ENCODE measurements around the gene PCGF3. TPM values are rescaled to one million over a fixed set of nuclear protein-coding genes. Genes with fewer than 3 reads are reported as not detected.
"Not testable (repeated sequence)": the region's sequence is repeated elsewhere in the genome, so short reads cannot be mapped to it uniquely, and the experiment has no call there.

Gene PCGF3
- total RNA-seq, 1 donor from 2014 or later, result 64.3 TPM

DNA sequence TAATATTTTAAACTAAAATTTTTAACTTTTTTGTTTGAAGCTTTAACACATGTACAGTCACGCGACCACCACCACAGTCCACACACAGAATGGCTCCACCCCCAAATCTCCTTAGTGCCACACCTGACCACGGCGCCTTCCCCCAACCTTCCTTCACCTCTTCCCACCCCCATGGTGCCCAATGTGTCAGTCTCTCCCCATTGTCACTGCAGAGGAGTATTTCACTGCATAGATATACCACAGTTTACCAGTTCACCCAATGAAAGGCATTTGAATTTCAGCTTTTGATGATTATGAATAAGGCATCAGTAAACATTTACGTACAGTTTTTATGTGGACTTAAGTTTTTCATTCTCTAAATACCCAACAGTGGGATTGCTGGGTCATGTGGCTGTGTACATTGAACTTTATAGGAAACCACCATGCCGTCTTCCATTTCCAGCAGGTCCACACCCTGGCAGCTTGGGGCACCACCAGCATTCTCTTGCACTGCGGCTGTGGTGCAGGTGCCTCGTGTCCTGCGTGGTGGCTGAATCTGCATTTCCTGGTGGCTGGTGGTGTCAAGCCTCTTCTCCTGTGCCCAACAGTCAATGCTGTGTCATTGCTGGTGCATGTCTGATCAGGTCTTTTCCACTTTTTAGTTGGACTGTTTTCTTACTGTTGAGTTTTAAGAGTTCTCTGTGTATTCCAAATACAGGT lies 71.3 kb downstream of the PCGF3 start:
- H3K4me1 Mint-ChIP-seq (ENCODE audit: unreplicated experiment), result peaks cover 22% of the 10 kb centered on the region
- peak overlapping the region; percentile 46 for H3K4me3 Mint-ChIP-seq
- H3K27ac Mint-ChIP-seq, result no peak overlapping the region
- no peak for DNase-seq (ENCODE audit: extremely low spot score, unreplicated experiment)
- no peaks in the 10 kb centered on the region for H3K9me3 Mint-ChIP-seq
- no peaks in the 10 kb centered on the region for H3K27me3 Mint-ChIP-seq
- H3K36me3 Mint-ChIP-seq, result peaks cover 51% of the 10 kb centered on the region
- TF ChIP-seq, protein P1, sequence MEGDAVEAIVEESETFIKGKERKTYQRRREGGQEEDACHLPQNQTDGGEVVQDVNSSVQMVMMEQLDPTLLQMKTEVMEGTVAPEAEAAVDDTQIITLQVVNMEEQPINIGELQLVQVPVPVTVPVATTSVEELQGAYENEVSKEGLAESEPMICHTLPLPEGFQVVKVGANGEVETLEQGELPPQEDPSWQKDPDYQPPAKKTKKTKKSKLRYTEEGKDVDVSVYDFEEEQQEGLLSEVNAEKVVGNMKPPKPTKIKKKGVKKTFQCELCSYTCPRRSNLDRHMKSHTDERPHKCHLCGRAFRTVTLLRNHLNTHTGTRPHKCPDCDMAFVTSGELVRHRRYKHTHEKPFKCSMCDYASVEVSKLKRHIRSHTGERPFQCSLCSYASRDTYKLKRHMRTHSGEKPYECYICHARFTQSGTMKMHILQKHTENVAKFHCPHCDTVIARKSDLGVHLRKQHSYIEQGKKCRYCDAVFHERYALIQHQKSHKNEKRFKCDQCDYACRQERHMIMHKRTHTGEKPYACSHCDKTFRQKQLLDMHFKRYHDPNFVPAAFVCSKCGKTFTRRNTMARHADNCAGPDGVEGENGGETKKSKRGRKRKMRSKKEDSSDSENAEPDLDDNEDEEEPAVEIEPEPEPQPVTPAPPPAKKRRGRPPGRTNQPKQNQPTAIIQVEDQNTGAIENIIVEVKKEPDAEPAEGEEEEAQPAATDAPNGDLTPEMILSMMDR (conservative IDR thresholded peaks at IDR 0.05), result no peak

DNA sequence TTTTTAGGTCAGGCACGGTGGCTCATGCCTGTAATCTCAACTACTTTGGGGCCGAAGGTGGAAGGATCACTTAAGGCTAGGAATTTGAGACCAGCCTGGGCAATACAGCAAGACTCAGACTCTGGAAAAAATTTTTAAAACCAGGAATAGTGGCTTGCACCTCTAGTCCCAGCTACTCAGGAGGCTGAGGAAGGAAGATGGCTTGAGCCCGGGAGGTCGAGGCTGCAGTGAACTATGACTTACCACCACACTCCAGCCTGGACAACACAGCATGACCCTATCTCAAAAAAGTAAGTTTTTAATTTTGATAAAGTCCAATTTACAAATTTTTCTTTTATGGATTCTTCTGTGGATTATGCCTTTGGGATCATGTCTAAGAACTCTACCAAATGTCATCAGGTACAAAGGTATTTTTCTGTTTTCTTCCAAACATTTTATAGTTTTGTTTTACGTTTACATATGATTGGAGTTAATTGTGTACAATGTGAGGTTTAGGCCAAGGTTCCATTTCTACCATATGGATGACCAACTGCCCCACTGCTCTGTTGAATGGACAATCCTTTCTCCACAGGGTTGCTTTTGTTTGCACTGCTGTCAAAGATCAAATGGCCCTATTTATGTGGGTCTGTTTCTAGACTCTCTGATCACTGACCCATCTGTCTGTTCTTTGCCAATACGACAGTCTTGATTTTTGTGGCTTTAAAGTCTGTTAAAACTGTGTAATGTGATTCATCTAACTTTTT lies 72.1 kb downstream of the PCGF3 start:
- Mint-ChIP-seq H3K27ac (peak overlapping the region; percentile 61), H3K4me3 (peak overlapping the region; percentile 8), H3K36me3 (peaks cover 48% of the 10 kb centered on the region), H3K9me3 (no peaks in the 10 kb centered on the region), H3K4me1 (ENCODE audit: unreplicated experiment) (peaks cover 28% of the 10 kb centered on the region), H3K27me3 (peaks cover 5% of the 10 kb centered on the region)
- DNase-seq (ENCODE audit: extremely low spot score, unreplicated experiment), result no peak
- TF ChIP-seq, protein P1 (conservative IDR thresholded peaks at IDR 0.05), result no peak

- Mint-ChIP-seq H3K4me3 (peak overlapping the region; percentile 93), H3K4me1 (ENCODE audit: unreplicated experiment) (peaks cover 27% of the 10 kb centered on the region), H3K36me3 (peaks cover 41% of the 10 kb centered on the region), H3K9me3 (no peaks in the 10 kb centered on the region), H3K27me3 (peaks cover 6% of the 10 kb centered on the region), H3K27ac (peak overlapping the region; percentile 97)
- DNase-seq (ENCODE audit: extremely low spot score, unreplicated experiment), result no peak
- TF ChIP-seq, protein P1 (conservative IDR thresholded peaks at IDR 0.05), result no peak
Measured at GRCh38 chr4:779555-779954, 73.9 kb downstream of the PCGF3 start.

- H3K27ac Mint-ChIP-seq, result peak overlapping the region; percentile 97
- peak overlapping the region; percentile 93 for H3K4me3 Mint-ChIP-seq
- peaks cover 37% of the 10 kb centered on the region for H3K36me3 Mint-ChIP-seq
- DNase-seq (ENCODE audit: extremely low spot score, unreplicated experiment); H3K9me3 Mint-ChIP-seq: not testable (repeated sequence)
- peaks cover 23% of the 10 kb centered on the region for H3K4me1 Mint-ChIP-seq (ENCODE audit: unreplicated experiment)
- H3K27me3 Mint-ChIP-seq, result peaks cover 13% of the 10 kb centered on the region
Measured at GRCh38 chr4:780255-780654, 74.6 kb downstream of the PCGF3 start.

DNA sequence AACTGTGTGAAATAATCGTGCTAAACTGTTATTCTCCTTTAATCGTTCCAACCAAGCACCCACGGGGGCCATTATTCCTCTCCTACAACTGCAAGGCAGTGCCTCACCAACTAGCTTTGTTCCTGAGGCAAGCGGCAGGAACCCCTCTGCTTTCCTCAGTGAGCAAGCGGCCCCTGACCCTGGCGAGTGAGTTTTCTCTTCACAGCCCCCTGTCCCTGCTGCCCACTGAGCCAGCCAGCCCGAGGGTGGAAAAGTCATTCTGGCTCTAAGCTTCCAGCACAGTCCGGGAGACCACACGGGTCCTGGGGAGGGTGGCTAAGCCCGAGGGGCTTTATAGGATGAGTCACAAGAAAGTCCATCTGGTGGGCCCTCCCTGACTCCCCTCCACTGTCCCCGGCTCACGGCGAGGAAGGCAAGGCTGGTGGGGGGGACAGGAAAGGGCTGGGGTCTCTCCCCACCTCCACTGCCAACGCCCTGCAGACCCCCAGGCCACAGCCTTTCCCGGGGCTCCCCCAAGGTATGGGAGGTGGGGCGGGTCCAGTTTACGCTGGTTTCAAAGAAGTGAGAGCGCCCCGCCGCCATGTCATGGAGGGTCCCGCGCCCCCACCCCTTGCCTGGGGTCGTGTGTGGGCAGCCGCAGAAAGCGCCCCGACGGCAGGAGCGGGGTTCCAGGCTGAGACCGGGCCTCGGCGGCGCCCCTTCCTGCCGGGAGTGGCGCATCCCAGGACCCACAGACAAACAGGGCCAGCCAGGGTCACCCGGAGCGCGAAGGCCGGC lies 75.3 kb downstream of the PCGF3 start:
- H3K4me3 Mint-ChIP-seq, result peak overlapping the region; percentile 93
- DNase-seq (ENCODE audit: extremely low spot score, unreplicated experiment), result peak; percentile 65
- H3K27me3 Mint-ChIP-seq, result peaks cover 15% of the 10 kb centered on the region
- peaks cover 21% of the 10 kb centered on the region for H3K4me1 Mint-ChIP-seq (ENCODE audit: unreplicated experiment)
- H3K27ac Mint-ChIP-seq, result peak overlapping the region; percentile 97
- H3K9me3 Mint-ChIP-seq, result no peaks in the 10 kb centered on the region
- peaks cover 34% of the 10 kb centered on the region for H3K36me3 Mint-ChIP-seq
- TF ChIP-seq, protein P1 (conservative IDR thresholded peaks at IDR 0.05), result no peak
